ENCODE data around the gene FHIP1B.

Gene FHIP1B

DNA sequence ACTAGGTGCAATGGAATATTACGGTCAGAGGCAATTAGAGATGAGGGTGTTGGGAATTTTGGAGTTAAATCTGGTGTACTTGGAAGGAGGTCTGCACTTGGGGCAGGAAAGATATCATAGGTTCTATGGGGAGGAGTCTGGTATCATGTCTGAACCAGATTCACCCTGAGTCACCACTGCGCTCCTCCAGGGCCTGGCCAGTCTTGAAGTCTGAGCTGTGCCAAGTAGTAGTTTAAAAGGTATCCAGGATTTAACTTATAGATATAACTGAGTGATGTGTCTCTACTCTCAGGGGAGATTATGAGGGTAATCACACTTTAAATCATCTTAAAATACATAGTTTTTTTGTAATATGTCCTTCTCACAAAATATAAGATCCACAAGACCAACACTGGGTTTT lies 11.1 kb upstream of the FHIP1B start:
- Mint-ChIP-seq H3K4me1 (no peaks in the 10 kb centered on the region), H3K36me3 (ENCODE audit: low read depth) (no peaks in the 10 kb centered on the region), H3K27ac (no peak overlapping the region), H3K27me3 (ENCODE audit: low read depth) (peaks cover 12% of the 10 kb centered on the region), H3K4me3 (no peak overlapping the region), H3K9me3 (no peaks in the 10 kb centered on the region)
- TF ChIP-seq, protein P1, sequence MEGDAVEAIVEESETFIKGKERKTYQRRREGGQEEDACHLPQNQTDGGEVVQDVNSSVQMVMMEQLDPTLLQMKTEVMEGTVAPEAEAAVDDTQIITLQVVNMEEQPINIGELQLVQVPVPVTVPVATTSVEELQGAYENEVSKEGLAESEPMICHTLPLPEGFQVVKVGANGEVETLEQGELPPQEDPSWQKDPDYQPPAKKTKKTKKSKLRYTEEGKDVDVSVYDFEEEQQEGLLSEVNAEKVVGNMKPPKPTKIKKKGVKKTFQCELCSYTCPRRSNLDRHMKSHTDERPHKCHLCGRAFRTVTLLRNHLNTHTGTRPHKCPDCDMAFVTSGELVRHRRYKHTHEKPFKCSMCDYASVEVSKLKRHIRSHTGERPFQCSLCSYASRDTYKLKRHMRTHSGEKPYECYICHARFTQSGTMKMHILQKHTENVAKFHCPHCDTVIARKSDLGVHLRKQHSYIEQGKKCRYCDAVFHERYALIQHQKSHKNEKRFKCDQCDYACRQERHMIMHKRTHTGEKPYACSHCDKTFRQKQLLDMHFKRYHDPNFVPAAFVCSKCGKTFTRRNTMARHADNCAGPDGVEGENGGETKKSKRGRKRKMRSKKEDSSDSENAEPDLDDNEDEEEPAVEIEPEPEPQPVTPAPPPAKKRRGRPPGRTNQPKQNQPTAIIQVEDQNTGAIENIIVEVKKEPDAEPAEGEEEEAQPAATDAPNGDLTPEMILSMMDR (IDR thresholded peaks at IDR 0.05; ENCODE audit: unreplicated experiment in 3 of 3), result no peak

DNA sequence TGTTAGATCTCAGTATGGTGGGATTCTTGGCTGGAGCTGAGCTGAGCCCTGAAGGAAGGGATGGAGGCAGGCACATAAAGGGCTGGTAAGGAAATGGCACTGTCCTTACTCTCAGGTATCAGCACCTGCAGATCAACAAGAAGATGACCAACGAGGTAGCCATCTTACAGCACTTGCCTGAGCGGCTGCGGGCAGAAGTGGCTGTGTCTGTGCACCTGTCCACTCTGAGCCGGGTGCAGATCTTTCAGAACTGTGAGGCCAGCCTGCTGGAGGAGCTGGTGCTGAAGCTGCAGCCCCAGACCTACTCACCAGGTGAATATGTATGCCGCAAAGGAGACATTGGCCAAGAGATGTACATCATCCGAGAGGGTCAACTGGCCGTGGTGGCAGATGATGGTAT lies 6.9 kb upstream of the FHIP1B start:
- Mint-ChIP-seq H3K9me3 (no peaks in the 10 kb centered on the region), H3K36me3 (ENCODE audit: low read depth) (no peaks in the 10 kb centered on the region), H3K27ac (no peak overlapping the region), H3K4me3 (no peak overlapping the region), H3K4me1 (no peaks in the 10 kb centered on the region), H3K27me3 (ENCODE audit: low read depth) (peaks cover 6% of the 10 kb centered on the region)
- TF ChIP-seq, protein P1 (IDR thresholded peaks at IDR 0.05; ENCODE audit: unreplicated experiment in 3 of 3), result no peak

DNA sequence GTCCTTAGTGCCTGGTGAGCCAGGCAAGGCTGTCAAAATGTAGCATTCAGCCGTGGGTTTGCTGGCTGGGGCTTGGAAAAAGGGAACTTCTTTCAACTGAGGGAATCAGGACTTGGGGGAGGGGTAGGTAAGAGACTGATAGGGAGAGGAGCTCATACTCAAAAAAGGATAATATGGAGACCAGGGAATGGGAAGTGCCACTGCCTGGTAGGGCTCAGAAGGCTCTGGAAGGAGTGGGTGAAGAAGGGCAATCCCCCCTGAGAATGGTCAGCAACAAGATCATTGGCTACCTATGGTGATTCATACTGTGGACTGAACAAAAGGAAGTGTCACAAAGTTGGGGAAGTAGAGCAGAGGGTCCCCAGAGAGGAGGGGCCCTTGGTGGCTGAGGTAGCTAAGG lies 6.3 kb upstream of the FHIP1B start:
- peaks cover 6% of the 10 kb centered on the region for H3K27me3 Mint-ChIP-seq (ENCODE audit: low read depth)
- no peaks in the 10 kb centered on the region for H3K9me3 Mint-ChIP-seq
- H3K4me1 Mint-ChIP-seq, result no peaks in the 10 kb centered on the region
- H3K4me3 Mint-ChIP-seq, result no peak overlapping the region
- no peaks in the 10 kb centered on the region for H3K36me3 Mint-ChIP-seq (ENCODE audit: low read depth)
- TF ChIP-seq, protein P1 (IDR thresholded peaks at IDR 0.05; ENCODE audit: unreplicated experiment in 3 of 3), result no peak
- H3K27ac Mint-ChIP-seq, result no peak overlapping the region

DNA sequence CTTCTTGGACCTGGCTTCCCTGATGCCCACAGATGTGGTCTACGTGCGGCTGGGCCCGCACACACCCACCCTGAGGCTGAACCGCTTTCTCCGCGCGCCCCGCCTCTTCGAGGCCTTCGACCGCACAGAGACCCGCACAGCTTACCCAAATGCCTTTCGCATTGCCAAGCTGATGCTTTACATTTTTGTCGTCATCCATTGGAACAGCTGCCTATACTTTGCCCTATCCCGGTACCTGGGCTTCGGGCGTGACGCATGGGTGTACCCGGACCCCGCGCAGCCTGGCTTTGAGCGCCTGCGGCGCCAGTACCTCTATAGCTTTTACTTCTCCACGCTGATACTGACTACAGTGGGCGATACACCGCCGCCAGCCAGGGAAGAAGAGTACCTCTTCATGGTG lies 5.7 kb upstream of the FHIP1B start:
- no peak overlapping the region for H3K27ac Mint-ChIP-seq
- no peak overlapping the region for H3K4me3 Mint-ChIP-seq
- H3K9me3 Mint-ChIP-seq, result no peaks in the 10 kb centered on the region
- TF ChIP-seq, protein P1 (IDR thresholded peaks at IDR 0.05; ENCODE audit: unreplicated experiment in 3 of 3), result no peak
- H3K4me1 Mint-ChIP-seq, result peaks cover 3% of the 10 kb centered on the region
- peaks cover 6% of the 10 kb centered on the region for H3K27me3 Mint-ChIP-seq (ENCODE audit: low read depth)
- H3K36me3 Mint-ChIP-seq (ENCODE audit: low read depth), result no peaks in the 10 kb centered on the region

DNA sequence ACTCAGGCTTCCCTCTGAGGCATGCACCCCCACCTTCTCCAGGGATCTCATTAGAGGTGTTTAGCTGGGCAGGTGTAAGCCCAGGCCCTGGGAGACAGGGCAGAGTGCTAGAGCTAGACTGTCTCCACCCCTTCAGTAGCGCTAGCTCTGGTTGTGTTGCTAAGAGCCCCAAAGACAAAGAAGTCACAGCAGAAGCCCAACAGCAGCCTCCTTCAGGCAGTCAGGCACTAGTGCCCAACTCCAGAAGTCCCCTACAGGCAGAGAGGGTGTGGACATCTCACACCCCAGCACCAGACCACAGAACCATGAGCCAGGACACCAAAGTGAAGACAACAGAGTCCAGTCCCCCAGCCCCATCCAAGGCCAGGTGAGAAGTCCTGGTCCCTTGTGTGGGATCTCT lies 4.5 kb upstream of the FHIP1B start, which contains the start of gene CNGA4:
CNGA4 (plus strand) TSS at position 188 of the 400 bp plus-strand sequence; CDS start at position 306, 118 bp downstream.
- Mint-ChIP-seq H3K36me3 (ENCODE audit: low read depth) (no peaks in the 10 kb centered on the region), H3K27ac (no peak within 1 kb of the TSS), H3K9me3 (no peaks in the 10 kb centered on the region), H3K27me3 (ENCODE audit: low read depth) (peaks cover 6% of the 10 kb centered on the region), H3K4me3 (no peak within 1 kb of the TSS), H3K4me1 (peaks cover 10% of the 10 kb centered on the region)
- TF ChIP-seq, protein P1 (IDR thresholded peaks at IDR 0.05; ENCODE audit: unreplicated experiment in 3 of 3), result no peak

DNA sequence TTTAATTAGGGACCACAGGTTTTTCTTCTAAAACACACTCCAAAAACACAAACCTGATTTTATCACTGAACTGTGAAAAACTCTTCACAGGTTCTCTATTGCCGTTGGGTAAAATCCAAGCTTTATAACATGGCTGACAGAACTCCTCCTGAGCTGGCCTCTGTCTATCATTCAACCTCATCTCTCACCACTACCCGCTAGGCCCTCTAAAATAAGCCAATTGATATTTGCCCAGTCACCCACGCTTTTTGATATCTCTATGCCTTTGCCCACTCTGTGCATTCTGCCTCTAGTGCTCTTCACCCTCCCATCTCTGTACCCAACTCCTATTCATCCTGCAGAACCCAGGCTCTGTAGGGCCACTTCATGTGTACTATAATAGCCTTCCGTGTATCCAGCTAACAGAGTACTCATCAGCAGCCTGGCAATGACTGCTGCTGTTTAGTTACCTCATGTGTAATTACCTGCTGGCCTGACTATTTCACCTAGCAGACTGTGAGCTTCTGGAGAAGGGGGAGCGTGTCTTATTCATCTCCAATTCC lies 3.4 kb upstream of the FHIP1B start:
- H3K4me3 Mint-ChIP-seq, result no peak overlapping the region
- no peaks in the 10 kb centered on the region for H3K36me3 Mint-ChIP-seq (ENCODE audit: low read depth)
- peaks cover 17% of the 10 kb centered on the region for H3K4me1 Mint-ChIP-seq
- TF ChIP-seq, protein P1 (IDR thresholded peaks at IDR 0.05; ENCODE audit: unreplicated experiment in 3 of 3), result no peak
- H3K27ac Mint-ChIP-seq, result no peak overlapping the region
- H3K27me3 Mint-ChIP-seq (ENCODE audit: low read depth), result peaks cover 6% of the 10 kb centered on the region
- no peaks in the 10 kb centered on the region for H3K9me3 Mint-ChIP-seq

All from nephron (organoid).